SU-DHL-6 (cell line): Measurements from ENCODE around the gene DGKB.

Source experiments
- H2AFZ ChIP-seq: fragments of 200-600 bp; sonication (generic); 2 replicates; pipeline ENCODE4 v1.6.1; 2014; ENCODE audit warnings: low read depth, mild to moderate bottlenecking, moderate library complexity, mixed read lengths, antibody characterized with exemption, low read length; ENCODE audit not compliant: severe bottlenecking
- H3F3A ChIP-seq: fragments of 200-600 bp; shearing (Covaris generic); 2 replicates; pipeline ENCODE4 v1.6.0; 2016; ENCODE audit warnings: antibody characterized with exemption, mild to moderate bottlenecking; ENCODE audit not compliant: insufficient read depth
- H3K27ac ChIP-seq: fragments of 200-600 bp; sonication (generic); 2 replicates; pipeline ENCODE4 v1.5.1; 2016; ENCODE audit warnings: low read depth, mild to moderate bottlenecking, low read length, moderate library complexity, mixed read lengths
- H3K27me3 ChIP-seq: fragments of 200-600 bp; sonication (generic), shearing (Covaris generic); 2 replicates; pipeline ENCODE4 v1.6.0; 2014; ENCODE audit warnings: mild to moderate bottlenecking, low read length
- H3K36me3 ChIP-seq: fragments of 200-600 bp; sonication (generic); 2 replicates; pipeline ENCODE4 v1.6.1; 2014; ENCODE audit warnings: mild to moderate bottlenecking, low read length, mixed read lengths
- H3K4me2 ChIP-seq: fragments of 300-600, 200-600 bp; shearing (Covaris generic), sonication (generic); 2 replicates; pipeline ENCODE4 v1.6.0; 2014; ENCODE audit warnings: low read length, low read depth, mild to moderate bottlenecking; ENCODE audit not compliant: poor library complexity, severe bottlenecking
- H3K4me3 ChIP-seq: fragments of 200-600 bp; sonication (generic); 2 replicates; pipeline ENCODE4 v1.5.1; 2014; ENCODE audit warnings: antibody characterized with exemption, low read length, mild to moderate bottlenecking, mixed read lengths; ENCODE audit not compliant: insufficient read depth, poor library complexity, severe bottlenecking
- H3K79me2 ChIP-seq: fragments of 200-600 bp; sonication (generic); 2 replicates; pipeline ENCODE4 v1.6.1; 2014; ENCODE audit warnings: mild to moderate bottlenecking, low read length, moderate library complexity; ENCODE audit not compliant: insufficient read depth
- H3K9ac ChIP-seq: fragments of 200-600 bp; sonication (generic); 2 replicates; pipeline ENCODE4 v1.7.0; 2014; ENCODE audit warnings: mild to moderate bottlenecking, low read length
- H3K9me2 ChIP-seq: fragments of 200-600 bp; sonication (generic); replicated peaks from 2 replicates; pipeline ENCODE4 v1.6.1; 2014; ENCODE audit warnings: low read length; ENCODE audit not compliant: insufficient read depth
- H3K9me3 ChIP-seq: fragments of 200-600 bp; sonication (generic); 2 replicates; pipeline ENCODE4 v1.6.1; 2014; ENCODE audit warnings: low read length, mixed read lengths; ENCODE audit not compliant: insufficient read depth
- H4K20me1 ChIP-seq: fragments of 200-600 bp; sonication (generic); 2 replicates; pipeline ENCODE4 v1.6.1; 2014; ENCODE audit warnings: low read depth, mild to moderate bottlenecking, antibody characterized with exemption, low read length, moderate library complexity, mixed read lengths
- CTCF ChIP-seq: fragments of 200-600 bp; sonication (generic); IDR thresholded peaks from one replicate; pipeline ENCODE4 v1.5.1; 2017; ENCODE audit warnings: antibody characterized with exemption, mild to moderate bottlenecking, low read length, moderate library complexity; ENCODE audit not compliant: insufficient read depth, poor library complexity, severe bottlenecking
- EZH2phosphoT487 ChIP-seq: fragments of 200-600 bp; sonication (generic), shearing (Covaris generic); conservative IDR thresholded peaks from 2 replicates; pipeline ENCODE4 v1.6.1; 2018; ENCODE audit warnings: mild to moderate bottlenecking, antibody characterized with exemption, low read length, moderate library complexity, mixed read lengths

Gene DGKB

GRCh38 chr7:14340393-14341074 is 562.0 kb downstream of the DGKB start:
- no peaks in the 10 kb centered on the region for H3F3A ChIP-seq
- H3K4me3 ChIP-seq, result no peak overlapping the region
- no peaks in the 10 kb centered on the region for H3K27me3 ChIP-seq
- H3K9ac ChIP-seq, result no peak overlapping the region
- no peak for TF ChIP-seq CTCF
- no peak for TF ChIP-seq EZH2phosphoT487
- no peaks in the 10 kb centered on the region for H3K9me2 ChIP-seq
- H3K27ac ChIP-seq, result no peak overlapping the region
- no peaks in the 10 kb centered on the region for H4K20me1 ChIP-seq
- H3K79me2 ChIP-seq, result no peaks in the 10 kb centered on the region
- no peak overlapping the region for H2AFZ ChIP-seq
- H3K36me3 ChIP-seq, result no peaks in the 10 kb centered on the region
- no peaks in the 10 kb centered on the region for H3K9me3 ChIP-seq
- H3K4me2 ChIP-seq, result no peak overlapping the region

DNA sequence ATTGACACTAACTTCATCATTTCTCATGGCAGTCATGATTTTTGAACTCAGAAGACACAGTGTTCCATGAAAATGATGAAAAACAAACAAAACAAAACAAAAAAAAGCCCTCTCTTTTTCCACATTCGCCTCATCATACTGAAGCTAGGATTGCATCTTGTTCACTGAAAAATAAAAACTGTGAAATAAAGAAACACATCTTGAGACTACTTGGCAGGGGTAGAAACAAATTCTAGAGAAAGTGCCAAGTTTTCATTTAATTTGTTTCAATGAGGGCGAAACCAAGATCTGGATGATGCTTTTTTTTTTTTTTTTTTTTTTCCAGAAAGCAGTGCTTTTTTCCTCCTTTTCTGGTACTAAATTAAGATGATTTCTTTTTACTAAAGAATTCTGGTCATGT is 562.7 kb downstream of the DGKB start:
- no peak for TF ChIP-seq EZH2phosphoT487
- TF ChIP-seq CTCF, result no peak
- Histone ChIP-seq H3K36me3 (no peaks in the 10 kb centered on the region), H3K4me3 (no peak overlapping the region), H4K20me1 (no peaks in the 10 kb centered on the region), H3K27ac (no peak overlapping the region), H3K79me2 (no peaks in the 10 kb centered on the region), H3K9me3 (no peaks in the 10 kb centered on the region), H3K27me3 (no peaks in the 10 kb centered on the region), H3K4me2 (no peak overlapping the region), H3F3A (no peaks in the 10 kb centered on the region), H3K9me2 (no peaks in the 10 kb centered on the region), H3K9ac (no peak overlapping the region), H2AFZ (no peak overlapping the region)

GRCh38 chr7:14336256-14336655 is 566.3 kb downstream of the DGKB start:
- no peak for TF ChIP-seq EZH2phosphoT487
- no peak for TF ChIP-seq CTCF
- Histone ChIP-seq H3F3A (no peaks in the 10 kb centered on the region), H3K9me2 (no peaks in the 10 kb centered on the region), H3K36me3 (no peaks in the 10 kb centered on the region), H3K4me3 (no peak overlapping the region), H4K20me1 (no peaks in the 10 kb centered on the region), H2AFZ (no peak overlapping the region), H3K4me2 (no peak overlapping the region), H3K27me3 (no peaks in the 10 kb centered on the region), H3K27ac (no peak overlapping the region), H3K9me3 (no peaks in the 10 kb centered on the region), H3K9ac (no peak overlapping the region), H3K79me2 (no peaks in the 10 kb centered on the region)
